IMR-90 (cell line): ENCODE measurements around the gene ROM1. TPM values are rescaled to one million over a fixed set of nuclear protein-coding genes. Genes with fewer than 3 reads are reported as not detected.

Experiments
- ATAC-seq: fragments of 200-7000 bp; cut with Tn5 transposase; 2 replicates; pipeline ENCODE4 v1.9.1; 2020; ENCODE audit warnings: low read depth, mild to moderate bottlenecking, moderate library complexity
- BruUV-seq: library from RNA; stranded (reverse); fragments of 400-500 nt; replicated peaks from 2 replicates; lab custom pipeline; 2021; lab: Mats Ljungman, UMichigan
- CTCF ChIA-PET: fragments of 300-600 bp; formaldehyde crosslinking; extraction: SDS; loops from one replicate; lab custom pipeline; 2021; ENCODE audit warnings: antibody characterized with exemption; lab: Yijun Ruan, JAX
- POLR2A ChIA-PET: fragments of 300-600 bp; sonication (Branson Sonifier 250); formaldehyde crosslinking; loops from one replicate; lab custom pipeline; 2022; ENCODE audit warnings: antibody characterized with exemption; ENCODE audit not compliant: unreplicated experiment; lab: Charles Lee
- DNase-seq: peaks from one replicate; pipeline ENCODE4 v3.0.0; 2013
- H2AFZ ChIP-seq: replicated peaks from 2 replicates; pipeline ENCODE3; 2013; ENCODE audit warnings: low read length, mild to moderate bottlenecking; ENCODE audit not compliant: poor library complexity
- H2AK5ac ChIP-seq: 2 replicates; pipeline ENCODE4 v1.6.1; 2013; ENCODE audit warnings: low read depth, low read length, inconsistent platforms
- H2AK9ac ChIP-seq: replicated peaks from 2 replicates; pipeline ENCODE3; 2013; ENCODE audit warnings: mild to moderate bottlenecking, low read depth, low read length, moderate library complexity; ENCODE audit not compliant: poor library complexity
- H2BK120ac ChIP-seq: 2 replicates; pipeline ENCODE4 v1.6.1; 2013; ENCODE audit warnings: low read depth, low read length, inconsistent platforms
- H2BK15ac ChIP-seq: 3 replicates; pipeline ENCODE4 v1.6.1; 2013; ENCODE audit warnings: low read depth, low read length, inconsistent platforms
- H2BK20ac ChIP-seq: 2 replicates; pipeline ENCODE4 v1.6.1; 2013; ENCODE audit warnings: low read depth, mild to moderate bottlenecking, inconsistent platforms, low read length, moderate library complexity
- H2BK5ac ChIP-seq: 2 replicates; pipeline ENCODE4 v1.6.1; 2013; ENCODE audit warnings: mild to moderate bottlenecking, low read depth, low read length, inconsistent platforms; ENCODE audit not compliant: poor library complexity, severe bottlenecking
- H3K14ac ChIP-seq: replicated peaks from 2 replicates; pipeline ENCODE4 v1.6.1; 2013; ENCODE audit warnings: low read depth, low read length, inconsistent platforms
- H3K18ac ChIP-seq: 2 replicates; pipeline ENCODE4 v1.6.1; 2013; ENCODE audit warnings: low read depth, low read length, control low read depth
- H3K23ac ChIP-seq: 2 replicates; pipeline ENCODE4 v1.6.1; 2013; ENCODE audit warnings: low read depth, low read length, inconsistent platforms
- H3K27ac ChIP-seq: 2 replicates; pipeline ENCODE4 v1.5.1; 2013; ENCODE audit warnings: mild to moderate bottlenecking, control low read depth, low read length; ENCODE audit not compliant: insufficient read depth
- H3K27me3 ChIP-seq: 2 replicates; pipeline ENCODE4 v1.6.1; 2013; ENCODE audit warnings: low read length; ENCODE audit not compliant: control insufficient read depth, insufficient read depth
- H3K36me3 ChIP-seq: 2 replicates; pipeline ENCODE4 v1.6.1; 2013; ENCODE audit warnings: low read length, mixed read lengths; ENCODE audit not compliant: control insufficient read depth, insufficient read depth
- H3K4ac ChIP-seq: 2 replicates; pipeline ENCODE4 v1.6.1; 2013; ENCODE audit warnings: low read depth, low read length, inconsistent platforms
- H3K4me1 ChIP-seq: 2 replicates; pipeline ENCODE4 v1.6.1; 2013; ENCODE audit warnings: low read length, mixed read lengths; ENCODE audit not compliant: control insufficient read depth, insufficient read depth
- H3K4me2 ChIP-seq: 2 replicates; pipeline ENCODE4 v1.6.1; 2013; ENCODE audit warnings: low read depth, mild to moderate bottlenecking, control low read depth, low read length, moderate library complexity
- H3K4me3 ChIP-seq: 2 replicates; pipeline ENCODE4 v1.5.1; 2013; ENCODE audit warnings: low read depth, mild to moderate bottlenecking, control low read depth, low read length, moderate library complexity; ENCODE audit not compliant: insufficient read depth
- H3K56ac ChIP-seq: 2 replicates; pipeline ENCODE4 v1.6.1; 2013; ENCODE audit warnings: low read length, inconsistent platforms; ENCODE audit not compliant: insufficient read depth; ENCODE audit errors: extremely low read depth
- H3K79me1 ChIP-seq, 2 experiments: 2 replicates each; pipeline ENCODE4 v1.6.1; 2013; ENCODE audit warnings: low read length in 2 of 2, inconsistent platforms in 1 of 2, low read depth in 1 of 2
- H3K9ac ChIP-seq: 2 replicates; pipeline ENCODE4 v1.6.1; 2013; ENCODE audit warnings: low read depth, low read length, control low read depth
- H3K9me1 ChIP-seq: 2 replicates; pipeline ENCODE4 v1.6.1; 2013; ENCODE audit warnings: low read length, inconsistent platforms; ENCODE audit not compliant: insufficient read depth
- H3K9me3 ChIP-seq: 2 replicates; pipeline ENCODE4 v1.6.1; 2013; ENCODE audit warnings: low read length; ENCODE audit not compliant: control insufficient read depth, insufficient read depth
- H4K20me1 ChIP-seq: 2 replicates; pipeline ENCODE4 v1.6.1; 2013; ENCODE audit warnings: low read length, inconsistent platforms; ENCODE audit not compliant: insufficient read depth
- H4K5ac ChIP-seq: 2 replicates; pipeline ENCODE4 v1.6.1; 2013; ENCODE audit warnings: mild to moderate bottlenecking, low read depth, low read length, control low read depth
- H4K8ac ChIP-seq, 2 experiments: 2 replicates each; pipeline ENCODE4 v1.6.1; 2013; ENCODE audit warnings: low read depth in 2 of 2, low read length in 2 of 2, control low read depth in 1 of 2, inconsistent platforms in 1 of 2
- H4K91ac ChIP-seq: 2 replicates; pipeline ENCODE4 v1.6.1; 2013; ENCODE audit warnings: low read depth, low read length, inconsistent platforms; ENCODE audit not compliant: insufficient read depth
- BHLHE40 ChIP-seq: fragments of 150-350 bp; IDR thresholded peaks from 2 replicates; pipeline ENCODE4 v1.6.1; 2016; ENCODE audit warnings: mild to moderate bottlenecking, low read depth, low read length
- CEBPB ChIP-seq: IDR thresholded peaks from 2 replicates; pipeline ENCODE4 v1.6.1; 2012; ENCODE audit warnings: low read depth, low read length, improper control_type of control experiment
- CHD1 ChIP-seq: IDR thresholded peaks from 2 replicates; pipeline ENCODE4 v1.6.1; 2012; ENCODE audit warnings: low read depth, low read length, improper control_type of control experiment
- ELK1 ChIP-seq: fragments of 150-350 bp; IDR thresholded peaks from 2 replicates; pipeline ENCODE4 v1.6.1; 2016; ENCODE audit warnings: low read depth, mild to moderate bottlenecking, low read length, moderate library complexity, borderline replicate concordance
- FOS ChIP-seq: fragments of 150-350 bp; IDR thresholded peaks from 2 replicates; pipeline ENCODE4 v1.6.1; 2016; ENCODE audit warnings: low read depth, low read length
- MAFK ChIP-seq: IDR thresholded peaks from 2 replicates; pipeline ENCODE4 v1.6.1; 2012; ENCODE audit warnings: low read depth, low read length, improper control_type of control experiment
- MAZ ChIP-seq: IDR thresholded peaks from 2 replicates; pipeline ENCODE4 v1.6.1; 2012; ENCODE audit warnings: low read depth, mild to moderate bottlenecking, low read length, improper control_type of control experiment, moderate library complexity, borderline replicate concordance
- MXI1 ChIP-seq: IDR thresholded peaks from 2 replicates; pipeline ENCODE4 v1.6.1; 2012; ENCODE audit warnings: low read depth, mild to moderate bottlenecking, low read length, moderate library complexity, borderline replicate concordance
- NFE2L2 ChIP-seq: fragments of 150-350 bp; IDR thresholded peaks from 2 replicates; pipeline ENCODE4 v1.6.1; 2016; ENCODE audit warnings: low read depth, mild to moderate bottlenecking, low read length
- POLR2A ChIP-seq: IDR thresholded peaks from 2 replicates; pipeline ENCODE4 v1.6.1; 2012; ENCODE audit warnings: mild to moderate bottlenecking, low read depth, low read length
- RAD21 ChIP-seq: IDR thresholded peaks from 2 replicates; pipeline ENCODE4 v1.6.1; 2012; ENCODE audit warnings: low read length, improper control_type of control experiment
- RCOR1 ChIP-seq: IDR thresholded peaks from 2 replicates; pipeline ENCODE4 v1.6.1; 2012; ENCODE audit warnings: mild to moderate bottlenecking, low read length, improper control_type of control experiment; ENCODE audit not compliant: insufficient replicate concordance
- RFX5 ChIP-seq: IDR thresholded peaks from 2 replicates; pipeline ENCODE4 v1.8.0; 2012; ENCODE audit warnings: low read depth, mild to moderate bottlenecking, low read length, moderate library complexity
- SMC3 ChIP-seq: fragments of 150-350 bp; IDR thresholded peaks from 2 replicates; pipeline ENCODE4 v1.6.1; 2016; ENCODE audit warnings: low read depth, mild to moderate bottlenecking, antibody characterized with exemption, low read length, moderate library complexity
- WGBS, 2 experiments: methylation state at CpG; one replicate each; pipeline versions ENCODE4 v1.1.5 to v1.1.7; 2013; ENCODE audit warnings: missing lambda C conversion rate in 2 of 2; ENCODE audit not compliant: insufficient read length in 1 of 2; ENCODE audit errors: extremely low coverage in 2 of 2; 5-methylcytosine and 5-hydroxymethylcytosine counted together
- dilution Hi-C: fragments of 300-500 bp; cut with HindIII; formaldehyde crosslinking; loops from one replicate; pipeline ENCODE4 v1.14.3; 2018; ENCODE audit warnings: low sequenced_read_pairs; ENCODE audit not compliant: unreplicated experiment
- in situ Hi-C: fragments of 300-500 bp; cut with MboI; formaldehyde crosslinking; loops from 3 replicates; pipeline ENCODE4 v1.14.3; 2019; ENCODE audit warnings: low sequenced_read_pairs, inconsistent platforms, mixed read lengths
- intact Hi-C: fragments of 100-400 bp; cut with micrococcal nuclease; formaldehyde crosslinking; loops from 2 replicates; pipeline ENCODE4 v1.10.0; 2022
- polyA plus RNA-seq, 3 experiments: library from polyadenylated mRNA; depleted of rRNA; stranded (reverse); fragments of >200 nt; gene quantifications; 2 replicates each; pipeline ENCODE4 v1.2.3, GENCODE V29; 2012; ENCODE audit warnings: low replicate concordance in 1 of 3
- total RNA-seq: library from RNA; depleted of rRNA; stranded (reverse); fragments of >200 nt; gene quantifications from 2 replicates; pipeline ENCODE4 v1.2.3, GENCODE V29; 2012
- TF ChIP-seq, protein P1 (sequence below): conservative IDR thresholded peaks from 2 replicates; pipeline ENCODE4 v1.5.1; 2012; ENCODE audit warnings: mild to moderate bottlenecking, low read depth, low read length, improper control_type of control experiment
- TF ChIP-seq, protein P2 (sequence below): fragments of 150-350 bp; IDR thresholded peaks from 2 replicates; pipeline ENCODE4 v1.6.1; 2017; ENCODE audit warnings: mild to moderate bottlenecking, antibody characterized with exemption, low read length, low read depth

ROM1 gene
- total and polyA plus RNA-seq, 2 of the 4 experiments (the other 2 are of a cell fraction) = 2.2 to 2.5 TPM

- H3K14ac ChIP-seq = no peak overlapping the region
- H3K4me1 ChIP-seq = peaks cover 3% of the 10 kb centered on the region; the same call in 1 of the 2 replicates
- no peak overlapping the region for H2BK120ac ChIP-seq
- dilution Hi-C loops (no loop called here), intact Hi-C loops (no loop called here), in situ Hi-C loops (no loop called here)
- ChIA-PET POLR2A (interaction anchor here (0.5 kb wide), 1 partner anchor 18 kb away, joined by 3 read pairs; no protein-coding TSS in a partner anchor), CTCF (no interaction called here)
- peaks cover 35% of the 10 kb centered on the region for H3K36me3 ChIP-seq
- no peaks in the 10 kb centered on the region for H4K20me1 ChIP-seq
- no peak for ATAC-seq
- no peak overlapping the region for H2BK5ac ChIP-seq
- peaks cover 6 to 17% of the 10 kb centered on the region in 2 experiments; a peak in 3 of 4 replicates for H3K79me1 ChIP-seq
- H3K4ac ChIP-seq = no peak overlapping the region
- no peak overlapping the region for H3K23ac ChIP-seq
- H4K8ac ChIP-seq = no peak overlapping the region
- no peak overlapping the region for H3K4me3 ChIP-seq
- no peak overlapping the region for H3K18ac ChIP-seq
- H3K9me3 ChIP-seq = no peaks in the 10 kb centered on the region
- H3K56ac ChIP-seq = no peak overlapping the region
- H3K9ac ChIP-seq = no peak overlapping the region
- H3K4me2 ChIP-seq = no peak overlapping the region
- H2BK15ac ChIP-seq = no peak overlapping the region
- H2AK9ac ChIP-seq = peak overlapping the region; percentile 12
- DNase-seq = no peak
- no peak overlapping the region for H4K91ac ChIP-seq
- 100% methylated on average over 1 of the region's 15 CpGs; no CpG with 5 or more reads in 1 of the 2 experiments for WGBS, 2 experiments
- no peaks in the 10 kb centered on the region for H3K27me3 ChIP-seq
- TF ChIP-seq SMC3 = no peak
- TF ChIP-seq RCOR1 = no peak
- TF ChIP-seq MXI1 = no peak
- no peak for TF ChIP-seq FOS
- no peak for TF ChIP-seq CHD1
- TF ChIP-seq, protein P1, sequence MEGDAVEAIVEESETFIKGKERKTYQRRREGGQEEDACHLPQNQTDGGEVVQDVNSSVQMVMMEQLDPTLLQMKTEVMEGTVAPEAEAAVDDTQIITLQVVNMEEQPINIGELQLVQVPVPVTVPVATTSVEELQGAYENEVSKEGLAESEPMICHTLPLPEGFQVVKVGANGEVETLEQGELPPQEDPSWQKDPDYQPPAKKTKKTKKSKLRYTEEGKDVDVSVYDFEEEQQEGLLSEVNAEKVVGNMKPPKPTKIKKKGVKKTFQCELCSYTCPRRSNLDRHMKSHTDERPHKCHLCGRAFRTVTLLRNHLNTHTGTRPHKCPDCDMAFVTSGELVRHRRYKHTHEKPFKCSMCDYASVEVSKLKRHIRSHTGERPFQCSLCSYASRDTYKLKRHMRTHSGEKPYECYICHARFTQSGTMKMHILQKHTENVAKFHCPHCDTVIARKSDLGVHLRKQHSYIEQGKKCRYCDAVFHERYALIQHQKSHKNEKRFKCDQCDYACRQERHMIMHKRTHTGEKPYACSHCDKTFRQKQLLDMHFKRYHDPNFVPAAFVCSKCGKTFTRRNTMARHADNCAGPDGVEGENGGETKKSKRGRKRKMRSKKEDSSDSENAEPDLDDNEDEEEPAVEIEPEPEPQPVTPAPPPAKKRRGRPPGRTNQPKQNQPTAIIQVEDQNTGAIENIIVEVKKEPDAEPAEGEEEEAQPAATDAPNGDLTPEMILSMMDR = no peak
- TF ChIP-seq ELK1 = no peak
- TF ChIP-seq NFE2L2 = no peak
- no peak for TF ChIP-seq MAZ
- no peak for TF ChIP-seq RAD21
- TF ChIP-seq MAFK = no peak
- no peak for TF ChIP-seq RFX5
- no peak for TF ChIP-seq CEBPB
- no peak for TF ChIP-seq BHLHE40
- TF ChIP-seq POLR2A = no peak
- TF ChIP-seq, protein P2, sequence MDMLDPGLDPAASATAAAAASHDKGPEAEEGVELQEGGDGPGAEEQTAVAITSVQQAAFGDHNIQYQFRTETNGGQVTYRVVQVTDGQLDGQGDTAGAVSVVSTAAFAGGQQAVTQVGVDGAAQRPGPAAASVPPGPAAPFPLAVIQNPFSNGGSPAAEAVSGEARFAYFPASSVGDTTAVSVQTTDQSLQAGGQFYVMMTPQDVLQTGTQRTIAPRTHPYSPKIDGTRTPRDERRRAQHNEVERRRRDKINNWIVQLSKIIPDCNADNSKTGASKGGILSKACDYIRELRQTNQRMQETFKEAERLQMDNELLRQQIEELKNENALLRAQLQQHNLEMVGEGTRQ = no peak
- H2BK20ac ChIP-seq = no peak overlapping the region
- no peak overlapping the region for H2AFZ ChIP-seq
- H3K27ac ChIP-seq = no peak overlapping the region
- no peak overlapping the region for H2AK5ac ChIP-seq
- H3K9me1 ChIP-seq = peaks cover 5% of the 10 kb centered on the region
- no peak overlapping the region for H4K5ac ChIP-seq
- no TSS peak for BruUV-seq
Measured at GRCh38 chr11:62605902-62606301, 7.2 kb upstream of the ROM1 start.
